Upper lobe of left lung (tissue), 4 donors: ENCODE measurements around the gene DMGDH.

ENCODE experiments used
- CTCF ChIP-seq, 6 experiments: fragments of 450-650 bp in 4 of 6; fragments of 200-600 bp in 2 of 6; sonication (generic) in 2 of 6; IDR thresholded peaks; one replicate each; pipeline ENCODE4 v1.5.1; 2016 to 2019; ENCODE audit warnings: antibody characterized with exemption in 6 of 6
- EP300 ChIP-seq, 4 donors: sonication (generic); formaldehyde crosslinking; IDR thresholded peaks; one replicate each; pipeline ENCODE4 v1.5.1; 2017; ENCODE audit warnings: antibody characterized with exemption in 4 of 4, control low read depth in 2 of 4
- POLR2AphosphoS5 ChIP-seq, 2 donors: sonication (generic); formaldehyde crosslinking; IDR thresholded peaks; one replicate each; pipeline ENCODE4 v1.5.1; 2017; ENCODE audit warnings: antibody characterized with exemption in 2 of 2

- TF ChIP-seq CTCF (IDR thresholded peaks at IDR 0.05) (no peak), EP300 (IDR thresholded peaks at IDR 0.05) (no peak), POLR2AphosphoS5 (IDR thresholded peaks at IDR 0.05) (no peak)
Measured at GRCh38 chr5:79036769-79037168, 32.7 kb downstream of the DMGDH start.
